Parathyroid adenoma (tissue), 2 donors: ENCODE measurements around the gene CEP72.
"Not testable (repeated sequence)": the region's sequence is repeated elsewhere in the genome, so short reads cannot be mapped to it uniquely, and the experiment has no call there.

ENCODE experiments used
- H2AFZ ChIP-seq: fragments of 300-600 bp; sonication (generic); one replicate; pipeline ENCODE4 v1.7.0; 2017; ENCODE audit warnings: antibody characterized with exemption, mild to moderate bottlenecking
- H3K27ac ChIP-seq: fragments of 300-600 bp; sonication (generic); one replicate; pipeline ENCODE4 v1.7.0; 2017
- H3K27me3 ChIP-seq: fragments of 300-600 bp; sonication (generic); one replicate; pipeline ENCODE4 v1.7.0; 2017; ENCODE audit warnings: low read length; ENCODE audit not compliant: control insufficient read depth, insufficient read depth
- H3K36me3 ChIP-seq: fragments of 300-600 bp; sonication (generic); one replicate; pipeline ENCODE4 v1.7.0; 2017; ENCODE audit warnings: low read length; ENCODE audit not compliant: control insufficient read depth, insufficient read depth
- H3K4me1 ChIP-seq: fragments of 300-600 bp; sonication (generic); one replicate; pipeline ENCODE4 v1.7.0; 2017; ENCODE audit warnings: control low read depth
- H3K4me2 ChIP-seq: fragments of 300-600 bp; sonication (generic); one replicate; pipeline ENCODE4 v1.7.0; 2017; ENCODE audit warnings: low read length
- H3K4me3 ChIP-seq: fragments of 300-600 bp; sonication (generic); one replicate; pipeline ENCODE4 v1.7.0; 2017; ENCODE audit warnings: low read depth, low read length
- H3K79me2 ChIP-seq: fragments of 300-600 bp; sonication (generic); one replicate; pipeline ENCODE4 v1.7.0; 2017; ENCODE audit warnings: control low read depth
- H3K9ac ChIP-seq: fragments of 300-600 bp; sonication (generic); one replicate; pipeline ENCODE4 v1.7.0; 2017; ENCODE audit warnings: mild to moderate bottlenecking
- H3K9me3 ChIP-seq: fragments of 300-600 bp; sonication (generic); one replicate; pipeline ENCODE4 v1.7.0; 2017; ENCODE audit warnings: low read length; ENCODE audit not compliant: control insufficient read depth
- CTCF ChIP-seq: fragments of 300-600 bp; sonication (generic); IDR thresholded peaks from one replicate; pipeline ENCODE4 v1.7.0; 2017; ENCODE audit warnings: antibody characterized with exemption, mild to moderate bottlenecking
- donor health status: primary hyperparathyroidism.

The CEP72 gene

GRCh38 chr5:626850-627249 lies 14.7 kb downstream of the CEP72 start:
- Histone ChIP-seq H3K27ac (no peak overlapping the region), H3K9me3 (no peaks in the 10 kb centered on the region), H3K9ac (no peak overlapping the region), H3K79me2 (no peaks in the 10 kb centered on the region), H3K4me3 (no peak overlapping the region), H3K4me2 (no peak overlapping the region), H3K36me3 (no peaks in the 10 kb centered on the region), H2AFZ (no peak overlapping the region), H3K27me3 (no peaks in the 10 kb centered on the region), H3K4me1 (no peaks in the 10 kb centered on the region)
- TF ChIP-seq CTCF = no peak

- Histone ChIP-seq H3K36me3 (no peaks in the 10 kb centered on the region), H3K4me2 (no peak overlapping the region), H2AFZ (no peak overlapping the region), H3K9ac (no peak overlapping the region), H3K79me2 (no peaks in the 10 kb centered on the region), H3K4me3 (no peak overlapping the region), H3K9me3 (no peaks in the 10 kb centered on the region), H3K27me3 (no peaks in the 10 kb centered on the region), H3K4me1 (no peaks in the 10 kb centered on the region), H3K27ac (no peak overlapping the region)
- no peak for TF ChIP-seq CTCF
Measured at GRCh38 chr5:627840-628239, 15.7 kb downstream of the CEP72 start.

DNA sequence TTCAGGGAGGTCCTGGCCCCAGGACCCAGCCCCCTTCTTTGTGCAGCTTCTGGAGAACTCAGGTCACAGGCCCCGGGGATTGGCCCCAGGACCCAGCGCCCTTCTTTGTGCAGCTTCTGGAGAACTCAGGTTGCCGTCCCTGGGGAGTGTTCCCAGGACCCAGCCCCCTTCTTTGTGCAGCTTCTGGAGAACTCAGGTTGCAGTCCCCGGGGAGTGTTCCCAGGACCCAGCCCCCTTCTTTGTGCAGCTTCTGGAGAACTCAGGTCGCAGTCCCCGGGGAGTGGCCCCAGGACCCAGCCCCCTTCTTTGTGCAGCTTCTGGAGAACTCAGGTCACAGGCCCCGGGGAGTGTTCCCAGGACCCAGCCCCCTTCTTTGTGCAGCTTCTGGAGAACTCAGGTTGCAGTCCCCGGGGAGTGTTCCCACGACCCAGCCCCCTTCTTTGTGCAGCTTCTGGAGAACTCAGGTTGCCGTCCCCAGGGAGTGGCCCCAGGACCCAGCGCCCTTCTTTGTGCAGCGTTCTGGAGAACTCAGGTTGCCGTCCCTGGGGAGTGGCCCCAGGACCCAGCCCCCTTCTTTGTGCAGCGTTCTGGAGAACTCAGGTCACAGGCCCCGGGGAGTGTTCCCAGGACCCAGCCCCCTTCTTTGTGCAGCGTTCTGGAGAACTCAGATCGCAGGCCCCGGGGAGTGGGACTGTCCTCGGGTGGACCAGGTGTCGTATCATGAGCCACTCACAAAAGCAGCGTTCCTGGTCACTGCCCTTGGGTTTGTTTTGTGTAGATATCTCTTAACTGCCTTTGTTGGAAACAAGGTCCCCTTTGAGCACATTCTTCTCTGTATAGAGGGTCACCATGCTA lies 16.4 kb downstream of the CEP72 start:
- H3K79me2 ChIP-seq, H3K36me3 ChIP-seq, H3K9ac ChIP-seq, H3K4me2 ChIP-seq, H3K4me1 ChIP-seq, H3K27ac ChIP-seq, H3K4me3 ChIP-seq, H3K27me3 ChIP-seq, H3K9me3 ChIP-seq, H2AFZ ChIP-seq: not testable (repeated sequence)

DNA sequence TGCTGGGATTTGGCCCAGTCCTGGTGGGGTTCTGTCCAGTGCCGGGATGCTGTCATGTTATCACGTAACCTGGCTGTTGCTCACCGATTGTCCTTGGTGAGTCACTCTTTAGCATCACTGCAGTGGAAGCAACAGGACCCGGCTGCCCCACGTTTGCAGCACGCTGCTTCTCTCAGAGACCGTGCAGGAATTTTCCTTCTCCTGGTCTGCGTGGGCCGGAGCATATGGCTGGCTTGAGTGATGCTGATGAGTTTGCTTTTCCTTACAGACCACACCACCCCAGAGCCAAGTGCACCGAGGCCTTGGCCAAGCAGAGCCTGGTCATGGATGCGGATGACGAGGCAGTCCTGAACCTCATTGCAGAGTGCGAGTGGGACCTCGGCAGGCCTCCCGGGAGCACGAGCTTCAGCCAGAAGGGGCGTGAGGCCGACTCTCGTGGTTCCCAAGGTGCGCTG lies 21.4 kb downstream of the CEP72 start:
- no peaks in the 10 kb centered on the region for H3K36me3 ChIP-seq

GRCh38 chr5:634191-634590 lies 22.1 kb downstream of the CEP72 start:
- no peak for TF ChIP-seq CTCF
- peaks cover 2% of the 10 kb centered on the region for H3K79me2 ChIP-seq
- no peak overlapping the region for H3K4me2 ChIP-seq
- H2AFZ ChIP-seq = no peak overlapping the region
- H3K4me3 ChIP-seq = no peak overlapping the region
- no peak overlapping the region for H3K9ac ChIP-seq
- H3K27ac ChIP-seq = no peak overlapping the region
- no peaks in the 10 kb centered on the region for H3K9me3 ChIP-seq
- no peaks in the 10 kb centered on the region for H3K36me3 ChIP-seq
- no peaks in the 10 kb centered on the region for H3K27me3 ChIP-seq
- no peaks in the 10 kb centered on the region for H3K4me1 ChIP-seq

More for the DNA sequence above, 21.4 kb downstream of the CEP72 start:
- Histone ChIP-seq H3K9me3 (no peaks in the 10 kb centered on the region), H3K9ac (no peak overlapping the region), H3K27ac (no peak overlapping the region), H3K4me1 (no peaks in the 10 kb centered on the region), H2AFZ (no peak overlapping the region), H3K27me3 (no peaks in the 10 kb centered on the region), H3K4me3 (no peak overlapping the region), H3K79me2 (peaks cover 2% of the 10 kb centered on the region), H3K4me2 (no peak overlapping the region)
- no peak for TF ChIP-seq CTCF
